Measurements from ENCODE around the gene DCP1A.

DCP1A gene

GRCh38 chr3:53235545-53235944, 111.8 kb downstream of the DCP1A start:
- TF ChIP-seq ZBTB7A (IDR thresholded peaks at IDR 0.05; ENCODE audit: low read depth) = no peak
- no peak for TF ChIP-seq CEBPB (IDR thresholded peaks at IDR 0.05)

DNA sequence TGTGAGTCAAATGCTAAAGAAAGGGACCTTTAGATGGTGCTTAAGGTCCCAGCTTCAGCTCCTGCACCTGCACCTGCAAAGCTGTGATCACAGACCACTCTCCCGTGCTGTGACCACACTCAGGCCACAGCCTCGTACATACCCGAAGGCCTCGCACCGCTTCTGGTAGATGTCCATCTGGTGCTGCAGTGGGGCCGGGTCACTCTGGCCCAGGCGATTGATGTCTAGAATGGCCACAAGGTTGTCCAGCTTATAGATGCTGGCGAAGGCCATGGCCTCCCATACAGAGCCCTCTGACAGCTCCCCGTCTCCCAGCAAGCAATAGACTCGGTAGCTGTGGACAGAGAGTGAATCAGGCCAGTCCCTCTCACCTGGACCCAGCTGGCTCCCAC, 112.5 kb downstream of the DCP1A start:
- no peak for TF ChIP-seq YY1 (IDR thresholded peaks at IDR 0.05; ENCODE audit: low read depth)
- no peak for TF ChIP-seq TCF12 (IDR thresholded peaks at IDR 0.05; ENCODE audit: low read depth)
- TF ChIP-seq USF1 (IDR thresholded peaks at IDR 0.05) = no peak

DNA sequence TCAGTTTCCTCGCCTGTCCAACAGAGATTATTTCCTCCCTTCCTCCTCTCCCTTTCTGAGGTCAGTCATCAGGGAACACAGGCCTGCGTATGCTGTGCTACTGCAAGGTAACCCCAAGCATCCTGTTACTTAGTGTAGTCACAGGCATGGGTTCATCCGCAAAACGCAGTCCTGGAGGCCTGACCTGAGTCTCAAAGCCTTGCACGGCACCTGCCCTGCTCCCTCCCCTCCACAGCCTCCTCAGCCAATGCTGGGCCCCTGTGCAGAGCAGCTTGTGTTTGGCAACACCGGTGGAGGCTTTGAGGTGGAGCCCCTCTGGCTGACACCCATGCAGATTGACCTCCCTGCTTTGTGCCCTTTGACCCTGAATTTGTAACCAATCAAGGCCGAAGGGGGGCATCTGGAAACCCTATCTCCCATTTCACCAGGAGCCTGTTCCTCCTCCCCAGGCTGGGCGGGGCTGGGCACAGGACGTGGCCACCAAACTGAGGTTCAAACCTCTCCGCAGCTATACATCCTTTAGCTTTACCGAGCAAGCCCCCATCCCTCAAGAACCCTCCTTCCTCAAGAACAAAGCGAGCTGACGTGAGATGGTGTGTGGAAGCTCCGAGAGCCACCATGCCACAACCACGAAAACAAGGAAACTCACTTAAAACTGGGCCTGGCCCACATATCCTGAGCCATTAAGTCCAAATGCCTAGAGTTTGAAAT, 113.1 kb downstream of the DCP1A start:
- no peak for TF ChIP-seq ZBTB7A (IDR thresholded peaks at IDR 0.05; ENCODE audit: low read depth)

Measured in Ishikawa (cell line).